ENCODE data around the gene ZBTB38. TPM values are rescaled to one million over a fixed set of nuclear protein-coding genes. Genes with fewer than 3 reads are reported as not detected.

The ZBTB38 gene
- total RNA-seq, 4 donors from 2014 or later, result 121 to 171 (median 150) TPM

GRCh38 chr3:141411251-141411771, 43.0 kb downstream of the ZBTB38 start:
- peaks cover 0 to 39% (median 0%) of the 10 kb centered on the region in 3 donors for H3K36me3 ChIP-seq
- WGBS, 2 donors, result 25 to 29% methylated on average over 7 of the region's 7 CpGs
- no peaks in the 10 kb centered on the region for H3K27me3 ChIP-seq
- DNase-seq (ENCODE audit: low spot score in 2 of 2), result no peak
- H3K4me1 ChIP-seq, result peaks cover 5 to 72% (median 49%) of the 10 kb centered on the region in 4 donors
- peak overlapping the region in 1 of 4 donors; percentile 42 for H3K4me3 ChIP-seq
- no peaks in the 10 kb centered on the region for H3K9me3 ChIP-seq
- peak overlapping the region; percentile 84 to 99 (median 90) for H3K27ac ChIP-seq
- TF ChIP-seq EP300 (IDR thresholded peaks at IDR 0.05) (no peak), POLR2A (IDR thresholded peaks at IDR 0.05) (no peak)
- TF ChIP-seq, protein P1, sequence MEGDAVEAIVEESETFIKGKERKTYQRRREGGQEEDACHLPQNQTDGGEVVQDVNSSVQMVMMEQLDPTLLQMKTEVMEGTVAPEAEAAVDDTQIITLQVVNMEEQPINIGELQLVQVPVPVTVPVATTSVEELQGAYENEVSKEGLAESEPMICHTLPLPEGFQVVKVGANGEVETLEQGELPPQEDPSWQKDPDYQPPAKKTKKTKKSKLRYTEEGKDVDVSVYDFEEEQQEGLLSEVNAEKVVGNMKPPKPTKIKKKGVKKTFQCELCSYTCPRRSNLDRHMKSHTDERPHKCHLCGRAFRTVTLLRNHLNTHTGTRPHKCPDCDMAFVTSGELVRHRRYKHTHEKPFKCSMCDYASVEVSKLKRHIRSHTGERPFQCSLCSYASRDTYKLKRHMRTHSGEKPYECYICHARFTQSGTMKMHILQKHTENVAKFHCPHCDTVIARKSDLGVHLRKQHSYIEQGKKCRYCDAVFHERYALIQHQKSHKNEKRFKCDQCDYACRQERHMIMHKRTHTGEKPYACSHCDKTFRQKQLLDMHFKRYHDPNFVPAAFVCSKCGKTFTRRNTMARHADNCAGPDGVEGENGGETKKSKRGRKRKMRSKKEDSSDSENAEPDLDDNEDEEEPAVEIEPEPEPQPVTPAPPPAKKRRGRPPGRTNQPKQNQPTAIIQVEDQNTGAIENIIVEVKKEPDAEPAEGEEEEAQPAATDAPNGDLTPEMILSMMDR (IDR thresholded peaks at IDR 0.05), result no peak

DNA sequence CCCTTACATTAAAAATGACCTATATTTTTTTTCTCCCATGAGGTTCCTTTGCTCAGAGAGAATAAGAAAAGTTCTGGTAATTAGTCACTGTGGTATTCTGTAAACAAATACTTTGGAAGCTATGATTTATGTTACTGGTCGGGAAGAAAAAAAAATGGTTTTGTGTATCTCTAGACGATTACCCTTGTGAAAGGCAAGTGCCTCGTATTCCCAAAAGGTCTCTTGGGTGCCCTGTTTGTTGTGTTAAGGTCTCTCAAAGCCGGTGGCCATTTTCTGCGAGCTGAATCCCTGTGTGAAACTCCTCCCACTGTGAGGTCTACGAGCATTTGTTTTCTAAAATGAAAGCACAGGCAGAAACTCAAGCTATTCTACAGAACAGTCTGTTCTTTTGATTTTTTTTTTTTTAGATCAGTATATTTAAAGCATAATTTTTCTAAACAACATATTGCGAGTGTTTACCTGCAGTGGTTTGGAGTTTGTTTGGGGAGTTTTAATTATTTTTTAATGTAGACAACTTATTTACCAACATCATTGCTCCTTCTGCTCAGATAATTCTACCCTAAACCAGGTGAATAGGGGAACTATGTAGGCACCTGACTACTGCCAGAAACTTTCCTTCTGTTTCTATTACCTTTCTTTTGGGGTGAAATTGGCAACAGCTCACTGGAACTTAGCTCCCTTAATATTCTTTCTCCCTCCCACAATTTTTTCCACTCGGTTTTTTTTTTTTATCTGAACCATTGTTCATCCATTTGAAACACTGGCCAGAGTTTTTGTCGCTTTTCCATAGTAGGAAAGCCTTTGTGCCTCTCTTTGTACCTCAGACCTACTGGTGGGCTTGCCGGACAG, 44.0 kb downstream of the ZBTB38 start:
- H3K36me3 ChIP-seq, result peaks cover 0 to 39% (median 0%) of the 10 kb centered on the region in 3 donors
- peak; percentile 37 to 78 for DNase-seq (ENCODE audit: low spot score in 2 of 2)
- 3 to 5% methylated on average over 10 of the region's 10 CpGs for WGBS, 2 donors
- H3K4me3 ChIP-seq, result peak overlapping the region; percentile 13 to 42 (median 26)
- no peaks in the 10 kb centered on the region for H3K27me3 ChIP-seq
- peak overlapping the region; percentile 84 to 99 (median 90) for H3K27ac ChIP-seq
- peaks cover 5 to 75% (median 50%) of the 10 kb centered on the region in 4 donors for H3K4me1 ChIP-seq
- TF ChIP-seq EP300 (IDR thresholded peaks at IDR 0.05) (peak in 1 of 2 donors; percentile 62), POLR2A (IDR thresholded peaks at IDR 0.05) (peak in 1 of 2 donors; percentile 32)
- TF ChIP-seq, protein P1 (IDR thresholded peaks at IDR 0.05), result no peak
- no peaks in the 10 kb centered on the region for H3K9me3 ChIP-seq

DNA sequence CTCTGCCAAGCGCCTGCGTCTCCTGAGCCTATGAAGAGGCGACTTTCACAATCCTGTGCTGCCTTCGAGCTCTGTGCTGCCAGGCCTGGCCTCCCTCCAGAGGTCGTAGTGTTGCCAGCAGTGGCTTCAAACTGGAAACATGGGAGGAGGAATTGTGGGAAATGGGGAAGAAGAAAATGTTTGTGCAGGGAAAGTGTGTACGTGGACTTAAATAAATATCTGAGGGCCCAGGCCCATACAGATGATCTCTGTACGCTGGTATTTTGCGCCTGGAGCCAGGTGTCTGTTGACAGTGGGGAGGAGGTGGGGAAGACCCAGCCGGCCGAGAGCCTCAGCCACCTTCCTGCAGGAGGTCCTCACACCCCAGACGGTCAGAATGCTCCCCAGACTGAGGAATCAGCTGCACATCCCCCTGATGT, 44.6 kb downstream of the ZBTB38 start:
- Histone ChIP-seq H3K4me3 (peak overlapping the region; percentile 13 to 42 (median 26)), H3K27ac (peak overlapping the region; percentile 84 to 99 (median 90)), H3K36me3 (peaks cover 0 to 40% (median 0%) of the 10 kb centered on the region in 3 donors), H3K9me3 (no peaks in the 10 kb centered on the region), H3K27me3 (no peaks in the 10 kb centered on the region), H3K4me1 (peaks cover 5 to 79% (median 50%) of the 10 kb centered on the region in 4 donors)
- WGBS, 2 donors, result 19 to 21% methylated on average over 11 of the region's 11 CpGs
- TF ChIP-seq, protein P1 (IDR thresholded peaks at IDR 0.05), result no peak
- TF ChIP-seq EP300 (IDR thresholded peaks at IDR 0.05) (peak; percentile 61 to 92), POLR2A (IDR thresholded peaks at IDR 0.05) (peak in 1 of 2 donors; percentile 31)
- DNase-seq (ENCODE audit: low spot score in 2 of 2), result peak; percentile 88 to 89

DNA sequence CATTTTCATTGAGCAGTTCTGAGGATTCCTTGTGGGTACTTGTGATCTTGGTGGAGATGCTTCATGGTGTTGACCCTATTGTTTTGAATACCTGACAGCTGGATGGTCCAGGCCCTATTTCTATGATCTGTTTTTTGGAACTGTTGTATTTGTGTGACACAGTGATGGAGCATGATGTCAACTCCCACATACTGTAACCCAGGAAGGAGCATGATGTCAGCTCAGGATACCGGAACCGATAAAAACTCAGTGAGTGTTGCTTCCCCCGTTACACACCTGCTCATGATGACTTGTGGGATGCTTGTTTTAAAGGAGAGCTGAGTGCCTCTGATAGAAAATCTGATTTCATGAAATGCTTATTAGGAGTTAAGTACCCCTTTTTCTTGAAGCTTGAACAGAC, 45.1 kb downstream of the ZBTB38 start:
- no peak for DNase-seq (ENCODE audit: low spot score in 2 of 2)
- H3K36me3 ChIP-seq, result peaks cover 0 to 40% (median 0%) of the 10 kb centered on the region in 3 donors
- H3K4me3 ChIP-seq, result peak overlapping the region in 2 of 4 donors; percentile 33 to 42
- no peaks in the 10 kb centered on the region for H3K27me3 ChIP-seq
- peaks cover 5 to 82% (median 50%) of the 10 kb centered on the region in 4 donors for H3K4me1 ChIP-seq
- TF ChIP-seq EP300 (IDR thresholded peaks at IDR 0.05), result no peak
- TF ChIP-seq, protein P1 (IDR thresholded peaks at IDR 0.05), result no peak
- TF ChIP-seq POLR2A (IDR thresholded peaks at IDR 0.05), result no peak
- peak overlapping the region; percentile 84 to 99 (median 90) for H3K27ac ChIP-seq
- H3K9me3 ChIP-seq, result no peaks in the 10 kb centered on the region
- 83 to 86% methylated on average over 3 of the region's 3 CpGs for WGBS, 2 donors

Measured in tibial nerve (tissue), 4 donors.